H1 (cell line): Measurements from ENCODE around the gene DSCAM. TPM values are rescaled to one million over a fixed set of nuclear protein-coding genes. Genes with fewer than 3 reads are reported as not detected.

ENCODE experiments used
- CTCF ChIA-PET: fragments of 300-600 bp; sonication (Branson Sonifier 250); formaldehyde crosslinking; loops from one replicate; lab custom pipeline; 2021; ENCODE audit not compliant: partially characterized antibody; lab: Charles Lee
- POLR2A ChIA-PET: fragments of 300-600 bp; sonication (Branson Sonifier 250); formaldehyde crosslinking; loops from one replicate; lab custom pipeline; 2021; ENCODE audit warnings: inconsistent platforms; ENCODE audit not compliant: partially characterized antibody; lab: Charles Lee
- DNase-seq, 2 experiments: peaks; one replicate each; pipeline versions ENCODE4 v3.0.0 to v3.0.0-alpha.2; 2010 to 2022; ENCODE audit warnings: low spot score in 2 of 2, low read depth in 1 of 2, mixed read lengths in 1 of 2
- FAIRE-seq: peaks from 2 replicates; lab custom pipeline; 2011; peaks lifted over from hg19 to GRCh38; lab: Jason Lieb, UNC
- H2AFZ ChIP-seq: 2 replicates; pipeline ENCODE4 v1.8.1; 2012; ENCODE audit warnings: low read length, inconsistent platforms
- H2AK5ac ChIP-seq: 2 replicates; pipeline ENCODE4 v1.6.1; 2013; ENCODE audit warnings: low read depth, low read length
- H2BK120ac ChIP-seq: replicated peaks from 2 replicates; pipeline ENCODE3; 2013; ENCODE audit warnings: low read depth, low read length, inconsistent platforms
- H2BK12ac ChIP-seq: 2 replicates; pipeline ENCODE4 v1.6.1; 2013; ENCODE audit warnings: low read depth, low read length
- H2BK15ac ChIP-seq: 2 replicates; pipeline ENCODE4 v1.6.1; 2013; ENCODE audit warnings: low read length
- H2BK20ac ChIP-seq: 2 replicates; pipeline ENCODE4 v1.6.1; 2013; ENCODE audit warnings: low read length
- H2BK5ac ChIP-seq: 2 replicates; pipeline ENCODE4 v1.6.1; 2013; ENCODE audit warnings: low read depth, low read length
- H3K14ac ChIP-seq: 2 replicates; pipeline ENCODE4 v1.6.1; 2013; ENCODE audit warnings: inconsistent platforms; ENCODE audit not compliant: insufficient read length
- H3K18ac ChIP-seq: 2 replicates; pipeline ENCODE4 v1.6.1; 2013; ENCODE audit warnings: low read length; ENCODE audit errors: extremely low read depth
- H3K23ac ChIP-seq: 2 replicates; pipeline ENCODE4 v1.6.1; 2013; ENCODE audit warnings: inconsistent platforms; ENCODE audit not compliant: insufficient read length
- H3K23me2 ChIP-seq: 2 replicates; pipeline ENCODE4 v1.6.1; 2013; ENCODE audit warnings: low read depth, low read length
- H3K27ac ChIP-seq: 2 replicates; pipeline ENCODE4 v1.6.1; 2011; ENCODE audit warnings: low read depth, low read length, inconsistent platforms
- H3K27me3 ChIP-seq, 4 experiments: replicated peaks in 1 of 4; 1 replicate in 1 of 4; 2 replicates in 3 of 4; pipeline versions ENCODE4 v1.6.1 to v1.8.1; 2011 to 2013; ENCODE audit warnings: low read length in 3 of 4, mild to moderate bottlenecking in 3 of 4, inconsistent platforms in 2 of 4, mixed read lengths in 2 of 4, moderate library complexity in 1 of 4; ENCODE audit not compliant: control insufficient read depth in 3 of 4, insufficient read depth in 3 of 4; ENCODE audit errors: extremely low read depth in 1 of 4
- H3K36me3 ChIP-seq, 4 experiments: 2 replicates each; pipeline versions ENCODE4 v1.6.1 to v1.8.1; 2011 to 2013; ENCODE audit warnings: mild to moderate bottlenecking in 4 of 4, low read length in 3 of 4, moderate library complexity in 2 of 4, control low read depth in 1 of 4, inconsistent platforms in 1 of 4; ENCODE audit not compliant: insufficient read depth in 4 of 4, control insufficient read depth in 2 of 4
- H3K4ac ChIP-seq: replicated peaks from 2 replicates; pipeline ENCODE3; 2013; ENCODE audit warnings: low read length, low read depth, mixed read lengths, inconsistent platforms; ENCODE audit not compliant: insufficient read length
- H3K4me1 ChIP-seq, 4 experiments: replicated peaks in 1 of 4; 1 replicate in 1 of 4; 2 replicates in 3 of 4; pipeline versions ENCODE4 v1.6.1 to v1.8.1; 2011 to 2013; ENCODE audit warnings: low read length in 3 of 4, inconsistent platforms in 2 of 4, mixed read lengths in 1 of 4; ENCODE audit not compliant: insufficient read depth in 4 of 4, control insufficient read depth in 3 of 4
- H3K4me2 ChIP-seq, 2 experiments: 2 replicates each; pipeline versions ENCODE4 v1.6.1 to v1.8.1; 2011 to 2013; ENCODE audit warnings: low read depth in 2 of 2, low read length in 2 of 2, control low read depth in 1 of 2, inconsistent platforms in 1 of 2, mild to moderate bottlenecking in 1 of 2; ENCODE audit not compliant: insufficient read depth in 1 of 2
- H3K4me3 ChIP-seq, 4 experiments: fragments of 200-600, 300-600 bp in 1 of 4; sonication (generic), shearing (Covaris generic), sonication (Bioruptor Twin) in 1 of 4; 2 replicates each; pipeline versions ENCODE4 v1.5.1 to v1.8.1; 2011 to 2016; ENCODE audit warnings: low read length in 4 of 4, low read depth in 3 of 4, control low read depth in 2 of 4, inconsistent platforms in 2 of 4, mild to moderate bottlenecking in 2 of 4, mixed read lengths in 1 of 4, moderate library complexity in 1 of 4; ENCODE audit not compliant: insufficient read depth in 2 of 4; ENCODE audit errors: extremely low read depth in 1 of 4
- H3K56ac ChIP-seq: replicated peaks from 2 replicates; pipeline ENCODE3; 2013; ENCODE audit warnings: low read depth, mild to moderate bottlenecking, mixed read lengths, low read length, inconsistent platforms; ENCODE audit not compliant: insufficient read length
- H3K79me1 ChIP-seq: 2 replicates; pipeline ENCODE4 v1.6.1; 2013; ENCODE audit warnings: low read depth, low read length, control low read depth
- H3K79me2 ChIP-seq, 2 experiments: 2 replicates each; pipeline versions ENCODE4 v1.6.1 to v1.8.1; 2012 to 2013; ENCODE audit warnings: low read length in 2 of 2, mild to moderate bottlenecking in 2 of 2, inconsistent platforms in 1 of 2; ENCODE audit not compliant: insufficient read depth in 2 of 2, control insufficient read depth in 1 of 2
- H3K9ac ChIP-seq, 4 experiments: replicated peaks in 1 of 4; 1 replicate in 1 of 4; 2 replicates in 3 of 4; pipeline versions ENCODE4 v1.6.1 to v1.8.1; 2011 to 2013; ENCODE audit warnings: low read depth in 3 of 4, low read length in 3 of 4, control low read depth in 2 of 4, mild to moderate bottlenecking in 2 of 4, moderate library complexity in 2 of 4, inconsistent platforms in 1 of 4; ENCODE audit errors: extremely low read depth in 1 of 4
- H3K9me3 ChIP-seq, 2 experiments: 2 replicates each; pipeline versions ENCODE4 v1.6.1 to v1.8.1; 2012 to 2013; ENCODE audit warnings: mild to moderate bottlenecking in 2 of 2, moderate library complexity in 2 of 2, control low read depth in 1 of 2, inconsistent platforms in 1 of 2, low read depth in 1 of 2, low read length in 1 of 2, mixed read lengths in 1 of 2; ENCODE audit not compliant: insufficient read depth in 2 of 2
- H4K20me1 ChIP-seq, 2 experiments: replicated peaks in 1 of 2; 2 replicates each; pipeline versions ENCODE3 to v1.8.1; 2011 to 2013; ENCODE audit warnings: inconsistent platforms in 2 of 2, low read length in 2 of 2, mild to moderate bottlenecking in 1 of 2; ENCODE audit not compliant: insufficient read depth in 2 of 2, control insufficient read depth in 1 of 2
- H4K5ac ChIP-seq: 2 replicates; pipeline ENCODE4 v1.6.1; 2013; ENCODE audit warnings: low read length, low read depth, mixed read lengths, inconsistent platforms; ENCODE audit not compliant: insufficient read length
- H4K8ac ChIP-seq: 2 replicates; pipeline ENCODE4 v1.8.0; 2013; ENCODE audit warnings: mild to moderate bottlenecking, moderate library complexity, low read length, inconsistent platforms; ENCODE audit not compliant: insufficient read depth; ENCODE audit errors: extremely low read depth
- H4K91ac ChIP-seq: replicated peaks from 2 replicates; pipeline ENCODE3; 2013; ENCODE audit warnings: low read length, mixed read lengths, inconsistent platforms; ENCODE audit not compliant: insufficient read length
- ASH2L ChIP-seq: fragments of 200-600, 300-600 bp; sonication (generic); IDR thresholded peaks from one replicate; pipeline ENCODE4 v1.7.1; 2017; ENCODE audit warnings: low read length
- BRCA1 ChIP-seq: IDR thresholded peaks from 2 replicates; pipeline ENCODE4 v1.6.1; 2012; ENCODE audit warnings: low read depth, low read length, improper control_type of control experiment
- CEBPB ChIP-seq: IDR thresholded peaks from 2 replicates; pipeline ENCODE4 v1.6.1; 2012; ENCODE audit warnings: low read depth, low read length
- KDM1A ChIP-seq: fragments of 200-600, 300-600 bp; sonication (generic); IDR thresholded peaks from 2 replicates; pipeline ENCODE4 v1.7.1; 2016; ENCODE audit warnings: mild to moderate bottlenecking, low read length, borderline replicate concordance
- NRF1 ChIP-seq: IDR thresholded peaks from 2 replicates; pipeline ENCODE4 v1.6.1; 2011; ENCODE audit warnings: mild to moderate bottlenecking, low read depth, low read length, improper control_type of control experiment
- POLR2AphosphoS5 ChIP-seq: IDR thresholded peaks from 2 replicates; pipeline ENCODE4 v1.6.1; 2011; ENCODE audit warnings: low read depth, low read length
- SAP30 ChIP-seq: fragments of 300-600 bp; sonication (generic); IDR thresholded peaks from 2 replicates; pipeline ENCODE4 v1.7.1; 2012; ENCODE audit warnings: low read length, moderate library complexity, mild to moderate bottlenecking, inconsistent platforms; ENCODE audit not compliant: insufficient read depth, insufficient replicate concordance
- SIX5 ChIP-seq: IDR thresholded peaks from 2 replicates; pipeline ENCODE4 v1.6.1; 2011; ENCODE audit warnings: mild to moderate bottlenecking, low read depth, low read length
- TAF7 ChIP-seq: optimal IDR thresholded peaks from 2 replicates; pipeline ENCODE3; 2011; ENCODE audit warnings: low read depth, mild to moderate bottlenecking, inconsistent platforms, low read length, moderate library complexity, borderline replicate concordance
- TEAD4 ChIP-seq: IDR thresholded peaks from 2 replicates; pipeline ENCODE4 v1.6.1; 2012; ENCODE audit warnings: low read depth, low read length, inconsistent platforms, mixed read lengths
- YY1 ChIP-seq: IDR thresholded peaks from 2 replicates; pipeline ENCODE4 v1.6.1; 2011; ENCODE audit warnings: low read depth, mild to moderate bottlenecking, low read length
- WGBS, 2 experiments: shearing (Covaris generic) in 1 of 2; methylation state at CpG; one replicate each; pipeline versions ENCODE4 v1.1.6 to v1.1.7; 2013 to 2015; ENCODE audit warnings: low lambda C conversion rate in 2 of 2, mixed read lengths in 2 of 2, inconsistent platforms in 1 of 2, low coverage in 1 of 2, missing lambda C conversion rate in 1 of 2; ENCODE audit not compliant: insufficient replicate concordance in 2 of 2, insufficient coverage in 1 of 2, insufficient read length in 1 of 2; ENCODE audit errors: extremely low coverage in 1 of 2, missing lambda C conversion rate in 1 of 2; 5-methylcytosine and 5-hydroxymethylcytosine counted together
- polyA plus RNA-seq, 7 experiments: library from polyadenylated mRNA; depleted of rRNA in 3 of 7; stranded (reverse) in 5 of 7; unstranded in 2 of 7; fragments of >200 nt in 5 of 7; fragments of 200-250 nt in 2 of 7; gene quantifications; 1 replicate in 5 of 7; 2 replicates in 1 of 7; 4 replicates in 1 of 7; pipeline versions ENCODE4 v1.2.1 to v1.2.3, GENCODE V29; 2011 to 2013; ENCODE audit warnings: missing spikeins in 2 of 7, mixed read lengths in 2 of 7
- total RNA-seq: library from RNA; stranded (reverse); fragmentation: NEBNext Ultra II Directional; extraction: Animal tissue kit (Norgen Biotek cat#: 25700); gene quantifications from 2 replicates; pipeline ENCODE4 v1.2.1, GENCODE V29; 2021
- TF ChIP-seq, protein P1 (sequence below): IDR thresholded peaks from 2 replicates; pipeline ENCODE4 v1.6.1; 2012; ENCODE audit warnings: inconsistent platforms

The DSCAM gene
- total and polyA plus RNA-seq, 2 of the 8 experiments (the other 6 are each of a cell fraction or from before 2014, with no cell fraction given): 0.02 to 0.15 TPM

DNA sequence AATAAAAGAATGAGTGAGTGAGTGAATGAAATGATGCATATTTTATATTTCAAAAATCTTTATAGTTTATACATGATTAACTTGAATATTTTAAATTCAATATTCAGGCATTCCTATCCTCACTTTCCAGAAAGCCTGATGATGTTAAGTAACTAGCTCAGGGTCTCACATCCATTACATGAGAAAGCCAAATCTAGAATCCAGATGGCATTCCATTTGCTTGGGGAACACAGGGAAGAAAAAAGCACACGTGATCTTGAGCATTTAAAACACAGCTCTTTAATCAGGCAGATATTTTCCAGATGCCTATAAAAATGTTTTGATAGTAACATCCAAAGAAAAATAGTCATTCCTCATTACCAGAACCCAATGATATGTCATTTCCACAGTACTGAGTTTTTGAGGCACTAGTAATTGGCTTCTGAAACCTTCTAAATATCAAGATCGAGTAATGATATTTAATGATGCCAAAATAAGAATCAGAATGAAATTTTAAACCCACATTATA, 291.9 kb downstream of the DSCAM start:
- H3K4me2 ChIP-seq: no peak overlapping the region
- no peaks in the 10 kb centered on the region for H3K27me3 ChIP-seq
- FAIRE-seq: no peak
- no peak overlapping the region for H4K5ac ChIP-seq
- H3K56ac ChIP-seq: no peak overlapping the region
- H2BK120ac ChIP-seq: no peak overlapping the region
- POLR2A ChIA-PET: no interaction called here
- no peak overlapping the region for H3K23ac ChIP-seq
- H2BK5ac ChIP-seq: no peak overlapping the region
- no peaks in the 10 kb centered on the region for H3K23me2 ChIP-seq
- H2BK20ac ChIP-seq: no peak overlapping the region
- no peak overlapping the region for H3K4ac ChIP-seq
- DNase-seq: no peak
- no peak overlapping the region for H4K91ac ChIP-seq
- no peak overlapping the region for H2BK15ac ChIP-seq
- H2AK5ac ChIP-seq: no peak overlapping the region
- H3K27ac ChIP-seq: no peak overlapping the region
- no peak overlapping the region for H3K14ac ChIP-seq
- H2BK12ac ChIP-seq: no peak overlapping the region
- H3K18ac ChIP-seq: no peak overlapping the region
- H3K79me2 ChIP-seq: no peaks in the 10 kb centered on the region
- 83% methylated on average over 2 of the region's 2 CpGs; no CpG with 5 or more reads in 1 of the 2 experiments for WGBS, 2 experiments
- H3K36me3 ChIP-seq: no peaks in the 10 kb centered on the region
- peaks cover 5 to 6% of the 10 kb centered on the region in 2 experiments; a peak in 2 of 4 replicates for H3K9me3 ChIP-seq
- no peak overlapping the region for H2AFZ ChIP-seq
- no peak overlapping the region for H3K4me3 ChIP-seq
- H3K4me1 ChIP-seq: no peaks in the 10 kb centered on the region
- CTCF ChIA-PET: no interaction called here
- H4K8ac ChIP-seq: no peak overlapping the region
- no peaks in the 10 kb centered on the region for H3K79me1 ChIP-seq
- no peak overlapping the region for H3K9ac ChIP-seq
- H4K20me1 ChIP-seq: no peaks in the 10 kb centered on the region
- TF ChIP-seq POLR2AphosphoS5 (no peak), TAF7 (no peak), YY1 (no peak), KDM1A (no peak), CEBPB (no peak), SIX5 (no peak), ASH2L (no peak), TEAD4 (no peak), BRCA1 (no peak), NRF1 (no peak), SAP30 (no peak)
- TF ChIP-seq, protein P1, sequence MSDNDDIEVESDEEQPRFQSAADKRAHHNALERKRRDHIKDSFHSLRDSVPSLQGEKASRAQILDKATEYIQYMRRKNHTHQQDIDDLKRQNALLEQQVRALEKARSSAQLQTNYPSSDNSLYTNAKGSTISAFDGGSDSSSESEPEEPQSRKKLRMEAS: no peak
